ENCODE data around the gene HK3. TPM values are rescaled to one million over a fixed set of nuclear protein-coding genes. Genes with fewer than 3 reads are reported as not detected.

Gene HK3
- total RNA-seq, 1 experiment from 2014 or later, result 0.17 TPM

GRCh38 chr5:176887252-176887849 lies 11.8 kb downstream of the HK3 start:
- no peak overlapping the region for H3K27ac Mint-ChIP-seq
- TF ChIP-seq, protein P1, sequence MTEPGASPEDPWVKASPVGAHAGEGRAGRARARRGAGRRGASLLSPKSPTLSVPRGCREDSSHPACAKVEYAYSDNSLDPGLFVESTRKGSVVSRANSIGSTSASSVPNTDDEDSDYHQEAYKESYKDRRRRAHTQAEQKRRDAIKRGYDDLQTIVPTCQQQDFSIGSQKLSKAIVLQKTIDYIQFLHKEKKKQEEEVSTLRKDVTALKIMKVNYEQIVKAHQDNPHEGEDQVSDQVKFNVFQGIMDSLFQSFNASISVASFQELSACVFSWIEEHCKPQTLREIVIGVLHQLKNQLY (CRISPR knock-in tag; IDR thresholded peaks at IDR 0.05), result no peak
- TF ChIP-seq ATF1 (CRISPR knock-in tag; IDR thresholded peaks at IDR 0.05) (no peak), FOXK1 (CRISPR knock-in tag; IDR thresholded peaks at IDR 0.05) (no peak), RORB (CRISPR knock-in tag; IDR thresholded peaks at IDR 0.05) (no peak), JUN (CRISPR knock-in tag; IDR thresholded peaks at IDR 0.05) (no peak), HMGA2 (CRISPR knock-in tag; IDR thresholded peaks at IDR 0.05) (no peak)
- CTCF ChIA-PET, result interaction anchor here (1.8 kb wide), 1 partner anchor 227 kb away, joined by 8 read pairs; no protein-coding TSS in a partner anchor
- no peaks in the 10 kb centered on the region for H3K36me3 Mint-ChIP-seq
- H3K27me3 Mint-ChIP-seq (ENCODE audit: low read depth), result no peaks in the 10 kb centered on the region; the same call in 1 of the 2 replicates
- no peaks in the 10 kb centered on the region for H3K4me1 Mint-ChIP-seq
- POLR2A ChIA-PET, result no interaction called here
- DNase-seq (ENCODE audit: low spot score) (peak; percentile 34), ATAC-seq (peak; percentile 74)
- no peaks in the 10 kb centered on the region for H3K9me3 Mint-ChIP-seq
- H3K4me3 Mint-ChIP-seq, result no peak overlapping the region

- ATAC-seq (no peak), DNase-seq (ENCODE audit: low spot score) (no peak)
- TF ChIP-seq ELF4 (CRISPR knock-in tag; IDR thresholded peaks at IDR 0.05; ENCODE audit: low read depth) (no peak), ZBTB21 (CRISPR knock-in tag; IDR thresholded peaks at IDR 0.05; ENCODE audit: borderline replicate concordance) (no peak), SP1 (CRISPR knock-in tag; conservative IDR thresholded peaks at IDR 0.05) (no peak), SMAD3 (CRISPR knock-in tag; IDR thresholded peaks at IDR 0.05; ENCODE audit: borderline replicate concordance) (no peak), ZNF219 (CRISPR knock-in tag; IDR thresholded peaks at IDR 0.05; ENCODE audit: borderline replicate concordance) (no peak)
- TF ChIP-seq, protein P2, sequence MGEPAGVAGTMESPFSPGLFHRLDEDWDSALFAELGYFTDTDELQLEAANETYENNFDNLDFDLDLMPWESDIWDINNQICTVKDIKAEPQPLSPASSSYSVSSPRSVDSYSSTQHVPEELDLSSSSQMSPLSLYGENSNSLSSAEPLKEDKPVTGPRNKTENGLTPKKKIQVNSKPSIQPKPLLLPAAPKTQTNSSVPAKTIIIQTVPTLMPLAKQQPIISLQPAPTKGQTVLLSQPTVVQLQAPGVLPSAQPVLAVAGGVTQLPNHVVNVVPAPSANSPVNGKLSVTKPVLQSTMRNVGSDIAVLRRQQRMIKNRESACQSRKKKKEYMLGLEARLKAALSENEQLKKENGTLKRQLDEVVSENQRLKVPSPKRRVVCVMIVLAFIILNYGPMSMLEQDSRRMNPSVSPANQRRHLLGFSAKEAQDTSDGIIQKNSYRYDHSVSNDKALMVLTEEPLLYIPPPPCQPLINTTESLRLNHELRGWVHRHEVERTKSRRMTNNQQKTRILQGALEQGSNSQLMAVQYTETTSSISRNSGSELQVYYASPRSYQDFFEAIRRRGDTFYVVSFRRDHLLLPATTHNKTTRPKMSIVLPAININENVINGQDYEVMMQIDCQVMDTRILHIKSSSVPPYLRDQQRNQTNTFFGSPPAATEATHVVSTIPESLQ (CRISPR knock-in tag; IDR thresholded peaks at IDR 0.05), result no peak
- TF ChIP-seq, protein P3, sequence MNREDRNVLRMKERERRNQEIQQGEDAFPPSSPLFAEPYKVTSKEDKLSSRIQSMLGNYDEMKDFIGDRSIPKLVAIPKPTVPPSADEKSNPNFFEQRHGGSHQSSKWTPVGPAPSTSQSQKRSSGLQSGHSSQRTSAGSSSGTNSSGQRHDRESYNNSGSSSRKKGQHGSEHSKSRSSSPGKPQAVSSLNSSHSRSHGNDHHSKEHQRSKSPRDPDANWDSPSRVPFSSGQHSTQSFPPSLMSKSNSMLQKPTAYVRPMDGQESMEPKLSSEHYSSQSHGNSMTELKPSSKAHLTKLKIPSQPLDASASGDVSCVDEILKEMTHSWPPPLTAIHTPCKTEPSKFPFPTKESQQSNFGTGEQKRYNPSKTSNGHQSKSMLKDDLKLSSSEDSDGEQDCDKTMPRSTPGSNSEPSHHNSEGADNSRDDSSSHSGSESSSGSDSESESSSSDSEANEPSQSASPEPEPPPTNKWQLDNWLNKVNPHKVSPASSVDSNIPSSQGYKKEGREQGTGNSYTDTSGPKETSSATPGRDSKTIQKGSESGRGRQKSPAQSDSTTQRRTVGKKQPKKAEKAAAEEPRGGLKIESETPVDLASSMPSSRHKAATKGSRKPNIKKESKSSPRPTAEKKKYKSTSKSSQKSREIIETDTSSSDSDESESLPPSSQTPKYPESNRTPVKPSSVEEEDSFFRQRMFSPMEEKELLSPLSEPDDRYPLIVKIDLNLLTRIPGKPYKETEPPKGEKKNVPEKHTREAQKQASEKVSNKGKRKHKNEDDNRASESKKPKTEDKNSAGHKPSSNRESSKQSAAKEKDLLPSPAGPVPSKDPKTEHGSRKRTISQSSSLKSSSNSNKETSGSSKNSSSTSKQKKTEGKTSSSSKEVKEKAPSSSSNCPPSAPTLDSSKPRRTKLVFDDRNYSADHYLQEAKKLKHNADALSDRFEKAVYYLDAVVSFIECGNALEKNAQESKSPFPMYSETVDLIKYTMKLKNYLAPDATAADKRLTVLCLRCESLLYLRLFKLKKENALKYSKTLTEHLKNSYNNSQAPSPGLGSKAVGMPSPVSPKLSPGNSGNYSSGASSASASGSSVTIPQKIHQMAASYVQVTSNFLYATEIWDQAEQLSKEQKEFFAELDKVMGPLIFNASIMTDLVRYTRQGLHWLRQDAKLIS (CRISPR knock-in tag; IDR thresholded peaks at IDR 0.05; ENCODE audit: borderline replicate concordance), result no peak
- TF ChIP-seq, protein P4, sequence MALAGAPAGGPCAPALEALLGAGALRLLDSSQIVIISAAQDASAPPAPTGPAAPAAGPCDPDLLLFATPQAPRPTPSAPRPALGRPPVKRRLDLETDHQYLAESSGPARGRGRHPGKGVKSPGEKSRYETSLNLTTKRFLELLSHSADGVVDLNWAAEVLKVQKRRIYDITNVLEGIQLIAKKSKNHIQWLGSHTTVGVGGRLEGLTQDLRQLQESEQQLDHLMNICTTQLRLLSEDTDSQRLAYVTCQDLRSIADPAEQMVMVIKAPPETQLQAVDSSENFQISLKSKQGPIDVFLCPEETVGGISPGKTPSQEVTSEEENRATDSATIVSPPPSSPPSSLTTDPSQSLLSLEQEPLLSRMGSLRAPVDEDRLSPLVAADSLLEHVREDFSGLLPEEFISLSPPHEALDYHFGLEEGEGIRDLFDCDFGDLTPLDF (CRISPR knock-in tag; IDR thresholded peaks at IDR 0.05), result no peak
- Mint-ChIP-seq H3K27ac (no peak overlapping the region), H3K36me3 (no peaks in the 10 kb centered on the region), H3K4me1 (no peaks in the 10 kb centered on the region), H3K4me3 (no peak overlapping the region), H3K9me3 (no peaks in the 10 kb centered on the region), H3K27me3 (ENCODE audit: low read depth) (no peaks in the 10 kb centered on the region; the same call in 1 of the 2 replicates)
- ChIA-PET CTCF (interaction anchor here (1.8 kb wide), 1 partner anchor 226 kb away, joined by 8 read pairs; no protein-coding TSS in a partner anchor), POLR2A (no interaction called here)
These were observed 12.6 kb downstream of the HK3 start for GRCh38 chr5:176886336-176887251.

Data from WTC11 (cell line).